ENCODE data around the gene EVL. TPM values are rescaled to one million over a fixed set of nuclear protein-coding genes. Genes with fewer than 3 reads are reported as not detected.
"Not testable (repeated sequence)": the region's sequence is repeated elsewhere in the genome, so short reads cannot be mapped to it uniquely, and the experiment has no call there.

EVL gene
- total RNA-seq, 1 donor from 2014 or later, result 11.7 TPM

DNA sequence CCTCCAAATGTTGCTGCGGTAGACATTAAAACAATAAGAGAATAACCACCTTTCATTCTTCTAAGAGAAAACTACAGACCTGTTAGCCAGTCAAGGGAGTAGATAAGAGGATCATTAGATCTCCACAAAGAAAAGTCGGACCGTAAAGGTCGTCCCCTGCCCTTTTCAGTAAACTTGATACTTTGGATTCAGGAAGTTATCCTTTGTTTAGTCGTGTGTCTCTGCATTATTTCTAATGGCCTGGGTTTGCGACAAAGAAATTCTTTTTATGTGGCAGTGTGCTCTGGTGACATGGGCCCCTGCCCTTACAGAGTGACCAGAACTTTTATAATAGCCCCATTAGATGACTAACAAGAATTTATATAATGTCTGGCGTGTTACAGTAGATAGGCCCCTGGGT lies 44.6 kb upstream of the EVL start:
- TF ChIP-seq, protein P1, sequence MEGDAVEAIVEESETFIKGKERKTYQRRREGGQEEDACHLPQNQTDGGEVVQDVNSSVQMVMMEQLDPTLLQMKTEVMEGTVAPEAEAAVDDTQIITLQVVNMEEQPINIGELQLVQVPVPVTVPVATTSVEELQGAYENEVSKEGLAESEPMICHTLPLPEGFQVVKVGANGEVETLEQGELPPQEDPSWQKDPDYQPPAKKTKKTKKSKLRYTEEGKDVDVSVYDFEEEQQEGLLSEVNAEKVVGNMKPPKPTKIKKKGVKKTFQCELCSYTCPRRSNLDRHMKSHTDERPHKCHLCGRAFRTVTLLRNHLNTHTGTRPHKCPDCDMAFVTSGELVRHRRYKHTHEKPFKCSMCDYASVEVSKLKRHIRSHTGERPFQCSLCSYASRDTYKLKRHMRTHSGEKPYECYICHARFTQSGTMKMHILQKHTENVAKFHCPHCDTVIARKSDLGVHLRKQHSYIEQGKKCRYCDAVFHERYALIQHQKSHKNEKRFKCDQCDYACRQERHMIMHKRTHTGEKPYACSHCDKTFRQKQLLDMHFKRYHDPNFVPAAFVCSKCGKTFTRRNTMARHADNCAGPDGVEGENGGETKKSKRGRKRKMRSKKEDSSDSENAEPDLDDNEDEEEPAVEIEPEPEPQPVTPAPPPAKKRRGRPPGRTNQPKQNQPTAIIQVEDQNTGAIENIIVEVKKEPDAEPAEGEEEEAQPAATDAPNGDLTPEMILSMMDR (IDR thresholded peaks at IDR 0.05), result no peak
- no peaks in the 10 kb centered on the region for H3K9me3 ChIP-seq
- no peak for DNase-seq (ENCODE audit: low spot score in 2 of 2)
- H3K27me3 ChIP-seq, result no peaks in the 10 kb centered on the region
- peaks cover 0 to 19% of the 10 kb centered on the region in 2 donors for H3K4me1 ChIP-seq
- no peaks in the 10 kb centered on the region for H3K36me3 ChIP-seq
- H3K27ac ChIP-seq, result no peak overlapping the region
- H3K4me3 ChIP-seq, result no peak overlapping the region
- intact Hi-C loops (cut with DNase I), result no loop called here

DNA sequence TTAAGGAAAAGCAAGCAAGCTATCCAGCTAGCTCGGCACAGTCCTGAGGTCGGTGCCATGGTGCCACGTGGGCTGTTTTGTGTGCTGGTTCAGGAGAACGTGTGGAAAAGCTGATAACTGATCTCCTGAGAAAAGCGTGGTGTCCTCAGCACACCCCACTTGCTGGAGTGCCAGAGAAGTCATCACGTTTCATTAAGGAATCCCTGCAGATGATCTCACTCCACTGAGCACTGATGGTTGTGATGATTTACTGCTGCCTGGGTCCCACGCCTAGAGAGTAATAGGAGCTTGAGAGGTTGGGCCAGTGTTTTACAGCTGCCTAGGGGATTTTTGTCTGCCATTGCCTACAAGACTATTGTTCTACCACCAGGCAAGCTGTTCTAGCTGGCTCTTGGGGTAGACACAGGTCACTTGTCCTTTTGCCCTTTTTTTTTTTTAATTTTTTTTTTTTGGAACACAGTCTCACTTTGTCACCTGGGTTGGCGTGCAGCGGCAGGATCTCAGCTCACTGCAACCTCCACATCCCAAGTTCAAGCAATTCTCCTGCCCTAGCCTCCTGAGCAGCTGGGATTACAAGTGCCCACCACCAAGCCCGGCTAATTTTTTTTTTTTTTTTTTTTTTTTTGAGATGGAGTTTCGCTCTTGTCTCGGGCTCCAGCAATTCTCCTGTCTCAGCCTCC lies 42.3 kb upstream of the EVL start:
- H3K9me3 ChIP-seq, result no peaks in the 10 kb centered on the region
- H3K4me3 ChIP-seq, result no peak overlapping the region
- H3K4me1 ChIP-seq, result peaks cover 0 to 19% of the 10 kb centered on the region in 2 donors
- intact Hi-C loops (cut with DNase I), result no loop called here
- H3K27me3 ChIP-seq, result no peaks in the 10 kb centered on the region
- no peaks in the 10 kb centered on the region for H3K36me3 ChIP-seq
- TF ChIP-seq, protein P1 (IDR thresholded peaks at IDR 0.05), result no peak
- peak overlapping the region; percentile 49 to 67 for H3K27ac ChIP-seq
- DNase-seq (ENCODE audit: low spot score in 2 of 2), result no peak

DNA sequence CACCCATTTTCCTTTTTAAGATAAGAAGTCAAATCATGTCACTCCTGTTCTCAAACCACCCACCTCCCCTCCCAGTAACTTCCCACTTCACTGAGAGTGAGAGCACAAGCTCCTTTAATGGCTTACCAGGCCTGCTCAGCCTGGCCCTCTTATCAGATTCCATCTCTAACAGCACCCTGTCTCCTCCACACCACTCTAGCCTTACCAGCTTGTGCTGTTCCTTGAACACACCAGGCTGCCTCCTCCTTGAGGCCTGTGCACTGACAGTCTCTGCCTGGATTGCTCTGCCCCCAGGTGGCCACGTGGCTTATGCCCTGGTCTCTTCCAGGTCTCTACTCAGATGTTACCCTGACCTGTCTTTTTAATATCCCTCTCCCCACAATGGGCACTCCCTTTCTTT lies 40.1 kb upstream of the EVL start:
- no peaks in the 10 kb centered on the region for H3K9me3 ChIP-seq
- peaks cover 0 to 24% of the 10 kb centered on the region in 2 donors for H3K4me1 ChIP-seq
- DNase-seq (ENCODE audit: low spot score in 2 of 2), result no peak
- intact Hi-C loops (cut with DNase I), result no loop called here
- H3K27ac ChIP-seq, result no peak overlapping the region
- H3K27me3 ChIP-seq, result no peaks in the 10 kb centered on the region
- H3K4me3 ChIP-seq, result no peak overlapping the region
- TF ChIP-seq, protein P1 (IDR thresholded peaks at IDR 0.05), result no peak
- no peaks in the 10 kb centered on the region for H3K36me3 ChIP-seq

DNA sequence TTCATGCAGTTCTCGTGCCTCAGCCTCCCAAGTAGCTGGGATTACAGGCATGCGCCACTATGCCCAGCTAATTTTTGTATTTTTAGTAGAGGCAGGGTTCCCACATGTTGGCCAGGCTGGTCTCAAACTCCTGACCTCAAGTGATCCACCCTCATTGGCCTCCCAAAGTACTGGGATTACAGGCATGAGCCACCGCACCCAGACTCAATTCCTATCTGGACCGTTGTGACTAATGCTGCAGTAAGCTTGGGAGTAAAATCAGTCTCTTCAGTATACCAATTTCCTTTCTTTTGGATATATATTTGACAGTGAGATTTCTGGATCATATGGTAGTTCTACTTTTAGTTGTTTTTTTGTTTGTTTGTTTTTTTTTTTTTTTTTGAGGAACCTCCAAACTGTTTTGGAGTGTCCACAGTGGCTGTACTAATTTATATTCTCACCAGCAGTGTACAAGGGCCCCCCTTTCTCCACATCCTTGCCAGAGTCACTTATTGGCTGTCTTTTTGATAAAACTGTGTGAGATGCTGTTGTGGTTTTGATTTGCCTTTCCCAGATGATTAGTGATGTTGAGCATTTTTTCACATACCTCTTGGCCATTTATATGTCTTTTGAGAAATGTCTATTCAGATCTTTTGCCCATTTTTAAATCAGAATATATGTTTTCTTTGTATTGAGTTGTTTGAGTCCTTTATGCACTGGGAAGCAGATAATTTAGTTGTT lies 37.3 kb upstream of the EVL start:
- H3K36me3 ChIP-seq, result no peaks in the 10 kb centered on the region
- no peak overlapping the region for H3K27ac ChIP-seq
- no peaks in the 10 kb centered on the region for H3K9me3 ChIP-seq
- intact Hi-C loops (cut with DNase I), result no loop called here
- no peak overlapping the region for H3K4me3 ChIP-seq
- TF ChIP-seq, protein P1 (IDR thresholded peaks at IDR 0.05), result no peak
- no peaks in the 10 kb centered on the region for H3K27me3 ChIP-seq
- peaks cover 0 to 29% of the 10 kb centered on the region in 2 donors for H3K4me1 ChIP-seq
- no peak for DNase-seq (ENCODE audit: low spot score in 2 of 2)

DNA sequence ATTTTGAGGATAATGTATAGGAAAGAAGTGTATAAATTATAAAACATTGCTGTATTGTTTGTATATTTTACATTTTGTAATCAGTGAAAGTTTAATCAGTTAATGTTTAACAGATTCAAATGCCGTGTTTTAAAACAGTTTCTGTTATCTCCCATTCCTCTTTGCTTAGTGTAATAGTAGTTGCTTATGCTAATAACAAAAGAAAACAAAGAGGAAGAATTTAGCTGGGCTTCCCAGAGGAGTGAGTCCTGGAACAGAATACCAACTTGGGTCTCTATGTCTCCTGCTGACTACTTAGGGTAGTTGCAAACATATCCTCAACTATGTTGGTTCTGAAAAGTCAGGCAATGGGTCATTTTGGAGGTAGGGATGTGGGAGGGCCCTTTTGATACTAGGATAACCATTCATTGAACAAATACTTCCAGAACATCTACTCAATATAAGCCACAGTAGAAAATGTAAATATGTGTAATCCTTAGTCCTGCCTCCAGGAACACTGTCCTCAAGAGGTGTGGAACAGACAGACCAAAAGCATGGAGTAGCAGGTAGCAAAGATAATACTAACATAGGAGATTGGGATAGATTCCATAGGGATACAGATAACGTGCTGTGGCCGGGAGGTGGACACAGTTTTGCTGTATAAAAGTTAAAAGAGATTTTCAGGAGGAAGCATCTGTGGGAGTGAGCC lies 36.1 kb upstream of the EVL start:
- no peak for DNase-seq (ENCODE audit: low spot score in 2 of 2)
- Histone ChIP-seq H3K27ac (no peak overlapping the region), H3K9me3 (no peaks in the 10 kb centered on the region), H3K4me1 (peaks cover 0 to 22% of the 10 kb centered on the region in 2 donors), H3K27me3 (no peaks in the 10 kb centered on the region), H3K36me3 (no peaks in the 10 kb centered on the region), H3K4me3 (no peak overlapping the region)
- TF ChIP-seq, protein P1 (IDR thresholded peaks at IDR 0.05), result no peak
- intact Hi-C loops (cut with DNase I), result no loop called here

DNA sequence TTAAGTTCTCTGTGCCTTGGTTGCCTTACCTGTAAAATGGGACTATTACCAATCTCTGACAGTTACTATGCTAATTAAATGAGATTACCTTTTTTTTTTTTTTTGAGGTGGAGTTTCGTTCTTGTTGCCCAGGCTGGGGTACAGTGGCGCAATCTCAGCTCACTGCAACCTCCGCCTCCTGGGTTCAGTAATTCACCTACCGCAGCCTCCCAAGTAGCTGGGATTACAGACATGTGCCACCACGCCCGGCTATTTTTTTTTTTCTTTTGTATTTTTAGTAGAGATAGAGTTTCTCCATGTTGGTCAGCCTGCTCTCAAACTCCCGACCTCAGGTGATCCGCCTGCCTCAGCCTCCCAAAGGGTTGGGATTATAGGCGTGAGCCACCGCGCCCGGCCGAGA lies 35.2 kb upstream of the EVL start:
- H3K9me3 ChIP-seq; H3K36me3 ChIP-seq; H3K27ac ChIP-seq; H3K27me3 ChIP-seq; H3K4me3 ChIP-seq; DNase-seq (ENCODE audit: low spot score in 2 of 2): not testable (repeated sequence)
- peaks cover 0 to 17% of the 10 kb centered on the region in 2 donors for H3K4me1 ChIP-seq
- intact Hi-C loops (cut with DNase I), result loop anchor here (5.0 kb wide), 2 partner anchors 48 to 77 kb away; no protein-coding TSS in a partner anchor
